ENCODE measurements around the gene TRIM14.
"Not testable (repeated sequence)": the region's sequence is repeated elsewhere in the genome, so short reads cannot be mapped to it uniquely, and the experiment has no call there.

The TRIM14 gene

GRCh38 chr9:98117984-98118639 lies 910 bp downstream of the TRIM14 start:
- FAIRE-seq (peak; percentile 71), DNase-seq (ENCODE audit: insufficient read length, low spot score) (no peak)
- TF ChIP-seq PAX5 (IDR thresholded peaks at IDR 0.05; ENCODE audit: insufficient read depth, low read length, severe bottlenecking) (no peak), SPI1 (IDR thresholded peaks at IDR 0.05; ENCODE audit: low read depth, low read length) (no peak), POU2F2 (IDR thresholded peaks at IDR 0.05; ENCODE audit: low read depth, low read length) (no peak), POLR2AphosphoS5 (IDR thresholded peaks at IDR 0.05; ENCODE audit: low read depth, low read length) (no peak), POLR2A (IDR thresholded peaks at IDR 0.05; ENCODE audit: low read depth, low read length) (no peak; the same call in 1 of the 2 replicates), TAF1 (IDR thresholded peaks at IDR 0.05; ENCODE audit: low read depth, low read length) (no peak)

- DNase-seq (ENCODE audit: insufficient read length, low spot score); FAIRE-seq: not testable (repeated sequence)
Measured at GRCh38 chr9:98117097-98117496, 1.9 kb downstream of the TRIM14 start.

GRCh38 chr9:98109052-98109451 lies 10.0 kb downstream of the TRIM14 start:
- FAIRE-seq (peak; percentile 9), DNase-seq (ENCODE audit: insufficient read length, low spot score) (no peak)
- no peak for TF ChIP-seq POLR2AphosphoS5 (IDR thresholded peaks at IDR 0.05; ENCODE audit: low read depth, low read length)
- TF ChIP-seq PAX5 (IDR thresholded peaks at IDR 0.05; ENCODE audit: insufficient read depth, low read length, severe bottlenecking): no peak
- no peak for TF ChIP-seq POLR2A (IDR thresholded peaks at IDR 0.05; ENCODE audit: low read depth, low read length)
- TF ChIP-seq SPI1 (IDR thresholded peaks at IDR 0.05; ENCODE audit: low read depth, low read length): no peak
- no peak for TF ChIP-seq TAF1 (IDR thresholded peaks at IDR 0.05; ENCODE audit: low read depth, low read length)
- no peak for TF ChIP-seq POU2F2 (IDR thresholded peaks at IDR 0.05; ENCODE audit: low read depth, low read length)

- DNase-seq (ENCODE audit: insufficient read length, low spot score): no peak
- peak; percentile 51 for FAIRE-seq
- no peak for TF ChIP-seq PAX5 (IDR thresholded peaks at IDR 0.05; ENCODE audit: insufficient read depth, low read length, severe bottlenecking)
- TF ChIP-seq SPI1 (IDR thresholded peaks at IDR 0.05; ENCODE audit: low read depth, low read length): peak; percentile 42; the same call in 1 of the 2 replicates
Measured at GRCh38 chr9:98108531-98109031, 10.4 kb downstream of the TRIM14 start.

- no peak for TF ChIP-seq TAF1 (IDR thresholded peaks at IDR 0.05; ENCODE audit: low read depth, low read length)
- TF ChIP-seq POLR2AphosphoS5 (IDR thresholded peaks at IDR 0.05; ENCODE audit: low read depth, low read length): no peak
- no peak for TF ChIP-seq PAX5 (IDR thresholded peaks at IDR 0.05; ENCODE audit: insufficient read depth, low read length, severe bottlenecking)
- TF ChIP-seq POU2F2 (IDR thresholded peaks at IDR 0.05; ENCODE audit: low read depth, low read length): no peak
- TF ChIP-seq SPI1 (IDR thresholded peaks at IDR 0.05; ENCODE audit: low read depth, low read length): no peak
- no peak for TF ChIP-seq POLR2A (IDR thresholded peaks at IDR 0.05; ENCODE audit: low read depth, low read length)
- DNase-seq (ENCODE audit: insufficient read length, low spot score): no peak
- peak; percentile 26 for FAIRE-seq
Measured at GRCh38 chr9:98107926-98108325, 11.1 kb downstream of the TRIM14 start.

GRCh38 chr9:98105006-98105405 lies 14.0 kb downstream of the TRIM14 start:
- no peak for FAIRE-seq
- no peak for TF ChIP-seq POLR2AphosphoS5 (IDR thresholded peaks at IDR 0.05; ENCODE audit: low read depth, low read length)
- TF ChIP-seq PAX5 (IDR thresholded peaks at IDR 0.05; ENCODE audit: insufficient read depth, low read length, severe bottlenecking): no peak
- no peak for TF ChIP-seq SPI1 (IDR thresholded peaks at IDR 0.05; ENCODE audit: low read depth, low read length)
- no peak for TF ChIP-seq TAF1 (IDR thresholded peaks at IDR 0.05; ENCODE audit: low read depth, low read length)
- no peak for DNase-seq (ENCODE audit: insufficient read length, low spot score)

- FAIRE-seq: peak; percentile 84
- TF ChIP-seq PAX5 (IDR thresholded peaks at IDR 0.05; ENCODE audit: insufficient read depth, low read length, severe bottlenecking) (no peak), TAF1 (IDR thresholded peaks at IDR 0.05; ENCODE audit: low read depth, low read length) (no peak), SPI1 (IDR thresholded peaks at IDR 0.05; ENCODE audit: low read depth, low read length) (peak; percentile 23; the same call in 1 of the 2 replicates)
- no peak for DNase-seq (ENCODE audit: insufficient read length, low spot score)
Measured at GRCh38 chr9:98104445-98104881, 14.6 kb downstream of the TRIM14 start.

- no peak for TF ChIP-seq SPI1 (IDR thresholded peaks at IDR 0.05; ENCODE audit: low read depth, low read length)
- TF ChIP-seq POLR2A (IDR thresholded peaks at IDR 0.05; ENCODE audit: low read depth, low read length): peak; percentile 49; the same call in 1 of the 2 replicates
- TF ChIP-seq POU2F2 (IDR thresholded peaks at IDR 0.05; ENCODE audit: low read depth, low read length): peak; percentile 77
- no peak for TF ChIP-seq POLR2AphosphoS5 (IDR thresholded peaks at IDR 0.05; ENCODE audit: low read depth, low read length)
- TF ChIP-seq PAX5 (IDR thresholded peaks at IDR 0.05; ENCODE audit: insufficient read depth, low read length, severe bottlenecking): no peak
- no peak for TF ChIP-seq TAF1 (IDR thresholded peaks at IDR 0.05; ENCODE audit: low read depth, low read length)
- FAIRE-seq (peak; percentile 98), DNase-seq (ENCODE audit: insufficient read length, low spot score) (peak; percentile 57)
Measured at GRCh38 chr9:98101868-98102273, 17.2 kb downstream of the TRIM14 start.

- FAIRE-seq (no peak), DNase-seq (ENCODE audit: insufficient read length, low spot score) (no peak)
- TF ChIP-seq PAX5 (IDR thresholded peaks at IDR 0.05; ENCODE audit: insufficient read depth, low read length, severe bottlenecking) (no peak), TAF1 (IDR thresholded peaks at IDR 0.05; ENCODE audit: low read depth, low read length) (no peak), POLR2AphosphoS5 (IDR thresholded peaks at IDR 0.05; ENCODE audit: low read depth, low read length) (no peak)
Measured at GRCh38 chr9:98101416-98101815, 17.6 kb downstream of the TRIM14 start.

GRCh38 chr9:98100456-98100855 lies 18.6 kb downstream of the TRIM14 start:
- FAIRE-seq (no peak), DNase-seq (ENCODE audit: insufficient read length, low spot score) (no peak)
- TF ChIP-seq SPI1 (IDR thresholded peaks at IDR 0.05; ENCODE audit: low read depth, low read length) (no peak), POLR2AphosphoS5 (IDR thresholded peaks at IDR 0.05; ENCODE audit: low read depth, low read length) (no peak), PAX5 (IDR thresholded peaks at IDR 0.05; ENCODE audit: insufficient read depth, low read length, severe bottlenecking) (no peak), POU2F2 (IDR thresholded peaks at IDR 0.05; ENCODE audit: low read depth, low read length) (no peak), TAF1 (IDR thresholded peaks at IDR 0.05; ENCODE audit: low read depth, low read length) (no peak), POLR2A (IDR thresholded peaks at IDR 0.05; ENCODE audit: low read depth, low read length) (no peak)

Measured in GM12891 (cell line).